CD4-positive, alpha-beta T cell treated with Interferon gamma for 1 hour (primary cell): Measurements from ENCODE around the gene TSPAN5.
A peak's percentile ranks its signal among the peaks of the same experiment; 100 is the strongest.
"Not testable (repeated sequence)": the region's sequence is repeated elsewhere in the genome, so short reads cannot be mapped to it uniquely, and the experiment has no call there.

Experiments
- DNase-seq: peaks from one replicate; pipeline ENCODE4 v3.0.0-alpha.2; 2020

Gene TSPAN5

DNA sequence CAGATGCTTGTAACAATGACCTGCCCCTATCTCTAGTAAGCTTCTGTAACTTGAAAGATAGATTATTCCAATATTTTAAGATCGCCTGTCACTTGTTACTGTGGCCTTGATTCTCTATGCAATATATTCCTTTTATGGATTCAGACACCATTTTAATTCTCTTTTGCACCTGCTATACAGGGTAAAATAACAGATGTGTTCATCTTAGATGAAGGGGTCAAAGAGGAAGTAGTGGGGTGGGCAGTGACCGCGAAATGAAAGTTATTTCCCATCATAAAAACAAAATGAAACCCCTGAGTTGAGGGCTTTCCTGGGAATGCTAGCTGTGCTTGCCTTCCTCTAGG, 175.9 kb downstream of the TSPAN5 start:
- DNase-seq = no peak

DNA sequence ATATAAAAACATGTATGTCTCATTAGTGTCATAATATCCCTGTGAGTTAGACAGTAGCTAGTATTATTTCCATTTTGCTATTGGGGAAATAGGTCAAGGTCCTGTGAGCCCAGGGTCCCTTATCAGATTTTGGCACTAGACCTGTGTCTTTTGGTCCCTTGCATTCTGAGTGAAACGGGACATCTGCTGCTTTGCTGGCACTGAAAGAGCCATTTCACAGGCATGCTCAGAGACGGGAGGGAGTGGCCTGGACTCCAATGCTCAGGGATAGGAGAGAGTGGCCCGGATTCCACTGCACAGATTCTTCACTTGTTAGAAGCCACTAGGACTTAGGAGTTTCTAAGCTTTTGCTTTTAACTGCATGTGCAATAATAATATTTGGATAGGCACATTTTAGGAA, 177.2 kb downstream of the TSPAN5 start:
- no peak for DNase-seq

DNA sequence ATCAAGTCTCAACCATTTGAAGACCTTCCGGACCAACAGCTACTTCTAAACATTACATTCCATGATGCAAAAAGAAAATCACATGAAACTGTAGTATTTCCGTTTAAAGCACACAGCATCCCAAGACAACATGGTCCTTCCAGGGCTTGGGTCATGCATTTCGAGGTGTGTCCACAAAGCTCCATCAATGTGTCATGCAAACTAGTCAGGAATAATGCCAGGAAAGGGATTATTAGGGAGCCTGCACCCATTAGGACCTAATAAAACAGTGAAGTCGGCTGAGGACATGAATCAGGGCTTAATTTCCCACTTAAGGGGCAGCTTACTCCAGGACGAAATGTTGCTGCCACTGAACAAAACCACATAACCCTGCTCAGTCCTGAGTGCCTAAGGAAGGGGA, 177.9 kb downstream of the TSPAN5 start:
- no peak for DNase-seq

GRCh38 chr4:98479590-98479989, 178.8 kb downstream of the TSPAN5 start:
- DNase-seq = not testable (repeated sequence)

DNA sequence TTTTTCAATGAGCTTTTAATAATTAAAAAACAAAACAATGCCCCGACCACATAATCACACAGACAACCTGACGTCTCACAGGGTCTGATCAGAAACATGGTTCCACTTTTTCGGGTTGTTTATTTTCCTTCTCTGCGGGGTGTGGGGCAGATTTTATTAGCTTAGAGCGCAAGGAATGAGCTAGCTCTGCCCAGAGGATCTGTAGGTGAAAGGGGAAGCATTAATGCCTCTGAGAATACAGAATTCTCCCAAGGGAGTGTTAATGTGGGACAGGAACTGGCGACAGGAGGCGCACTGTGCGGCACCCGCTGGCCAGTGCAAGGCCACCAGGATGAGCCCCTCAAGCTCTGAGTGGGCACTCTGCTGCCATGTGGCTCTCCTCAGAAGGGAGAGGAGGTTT, 181.5 kb downstream of the TSPAN5 start:
- no peak for DNase-seq

DNA sequence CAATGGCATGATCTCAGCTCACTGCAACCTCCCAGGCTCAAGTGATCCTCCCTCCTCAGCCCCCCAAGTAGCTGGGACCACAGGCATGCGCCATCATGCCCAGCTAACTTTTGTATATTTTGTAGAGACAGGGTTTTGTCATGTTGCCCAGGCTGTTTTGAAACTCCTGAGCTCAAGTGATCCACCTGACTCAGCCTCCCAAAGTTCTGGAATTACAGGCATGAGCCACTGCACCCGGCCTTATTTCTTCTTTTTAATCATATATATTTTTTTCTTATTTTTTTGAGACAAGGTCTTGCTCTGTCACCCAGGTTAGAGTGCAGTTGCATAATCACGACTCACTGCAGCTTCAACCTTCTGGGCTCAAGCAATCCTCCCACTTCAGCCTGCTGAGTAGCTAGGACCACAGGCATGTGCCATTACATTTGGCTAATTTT, 184.0 kb downstream of the TSPAN5 start:
- no peak for DNase-seq

GRCh38 chr4:98473046-98473445, 185.4 kb downstream of the TSPAN5 start:
- no peak for DNase-seq

GRCh38 chr4:98470831-98471230, 187.6 kb downstream of the TSPAN5 start:
- no peak for DNase-seq

DNA sequence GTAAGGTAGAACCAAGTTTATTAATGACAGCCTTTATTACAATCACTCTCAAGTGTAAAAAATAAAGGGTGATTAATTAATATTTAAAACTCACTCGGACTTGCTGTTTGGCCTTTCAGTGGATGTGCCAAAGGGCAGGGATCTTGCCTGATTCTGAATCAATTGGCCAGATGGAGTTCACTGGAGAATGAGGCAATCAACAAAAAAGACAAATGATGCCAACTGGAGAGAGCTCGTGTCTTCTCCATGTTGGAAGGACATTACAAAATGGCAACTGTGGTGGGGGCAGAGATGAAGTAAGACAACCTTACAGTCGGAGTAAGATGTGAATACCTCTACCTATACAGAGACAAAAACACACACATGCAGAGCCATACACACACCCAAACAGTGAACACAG, 188.0 kb downstream of the TSPAN5 start:
- DNase-seq = no peak

DNA sequence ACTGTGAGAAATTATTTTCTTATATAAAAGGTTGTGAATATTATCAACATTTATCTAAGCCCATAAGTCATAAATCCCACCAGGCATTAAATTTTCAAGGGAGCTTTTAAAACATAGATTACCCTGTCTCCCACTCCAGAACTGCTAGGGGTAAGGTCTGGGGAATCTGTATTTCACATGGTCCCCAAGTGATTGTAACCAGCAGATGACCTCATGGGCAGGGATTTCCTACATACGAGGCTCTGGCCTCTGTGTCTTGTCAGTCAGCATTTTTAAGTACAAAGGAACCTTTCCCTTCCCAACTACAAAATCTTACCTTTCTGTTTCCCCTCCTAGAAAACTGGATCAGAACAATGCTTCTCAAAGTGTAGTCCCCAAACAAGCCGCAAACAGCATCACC, 188.6 kb downstream of the TSPAN5 start:
- no peak for DNase-seq

DNA sequence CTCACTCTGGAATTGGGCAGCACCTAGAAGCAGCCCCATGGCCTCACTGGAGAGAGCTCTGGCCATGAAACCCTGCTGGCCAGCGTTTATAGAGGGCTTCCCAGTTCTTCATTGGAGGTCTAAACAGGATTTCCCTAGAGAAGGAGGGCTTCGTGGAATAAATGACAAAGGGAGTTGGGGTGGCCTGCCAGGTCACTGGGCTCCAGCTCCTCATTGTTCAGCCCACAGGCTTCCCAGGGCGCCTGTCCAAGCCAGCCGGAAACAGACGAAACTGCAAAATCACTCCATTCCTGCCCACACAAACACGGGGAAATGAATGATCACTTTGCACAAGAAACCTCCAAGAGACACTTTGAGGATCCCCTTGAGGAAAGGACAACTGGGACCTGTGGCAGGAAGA, 189.7 kb downstream of the TSPAN5 start:
- no peak for DNase-seq

- peak; percentile 66 for DNase-seq
Measured at GRCh38 chr4:98467627-98468072, 190.8 kb downstream of the TSPAN5 start.

- DNase-seq = no peak
Measured at GRCh38 chr4:98466868-98467599, 191.4 kb downstream of the TSPAN5 start.

DNA sequence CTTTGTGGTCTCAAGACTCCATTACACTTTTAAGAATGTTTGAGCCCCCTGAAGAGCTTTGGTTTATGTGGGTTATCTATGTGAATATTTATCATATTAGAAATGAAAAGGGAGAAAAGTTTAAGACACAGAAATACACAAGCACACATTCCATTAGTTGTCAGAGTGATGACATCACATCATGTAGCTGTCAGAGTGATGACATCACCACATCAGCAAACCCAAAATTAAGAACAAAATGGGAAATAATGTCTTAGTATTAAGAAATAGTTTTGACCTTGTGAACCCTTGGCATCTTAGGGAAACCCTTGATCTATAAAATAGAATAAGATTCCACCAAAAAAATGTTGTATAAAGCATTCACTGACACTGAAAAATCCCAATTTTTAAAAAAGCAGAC, 195.9 kb downstream of the TSPAN5 start:
- no peak for DNase-seq

DNA sequence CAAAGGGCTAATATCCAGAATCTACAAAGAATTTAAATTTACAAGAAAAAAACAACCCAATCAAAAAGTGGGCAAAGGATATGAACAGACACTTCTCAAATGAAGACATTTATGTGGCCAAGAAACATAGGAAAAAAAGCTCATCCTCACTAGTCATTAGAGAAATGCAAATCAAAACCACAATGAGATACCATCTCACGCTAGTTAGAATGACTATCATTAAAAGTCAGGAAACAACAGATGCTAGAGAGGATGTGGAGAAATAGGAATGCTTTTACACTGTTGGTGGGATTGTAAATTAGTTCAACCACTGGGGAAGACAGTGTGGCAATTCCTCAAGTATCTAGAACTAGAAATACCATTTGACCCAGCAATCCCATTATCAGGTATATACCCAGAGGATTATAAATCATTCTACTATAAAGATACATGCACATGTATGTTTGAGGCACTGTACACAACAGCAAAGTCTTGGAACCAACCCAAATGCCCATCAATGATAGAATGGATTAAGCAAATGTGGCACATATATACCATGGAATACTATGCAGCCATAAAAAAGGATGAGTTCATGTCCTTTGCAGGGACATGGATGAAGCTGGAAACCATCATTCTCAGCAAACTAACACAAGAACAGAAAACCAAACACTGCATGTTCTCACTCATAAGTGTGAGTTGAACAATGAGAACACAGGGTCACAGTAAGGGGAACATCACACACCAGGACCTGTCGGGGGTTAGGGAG, 197.1 kb downstream of the TSPAN5 start:
- not testable (repeated sequence) for DNase-seq

- not testable (repeated sequence) for DNase-seq
Measured at GRCh38 chr4:98457422-98457821, 201.0 kb downstream of the TSPAN5 start.

GRCh38 chr4:98452091-98452490, 206.3 kb downstream of the TSPAN5 start:
- DNase-seq = no peak

DNA sequence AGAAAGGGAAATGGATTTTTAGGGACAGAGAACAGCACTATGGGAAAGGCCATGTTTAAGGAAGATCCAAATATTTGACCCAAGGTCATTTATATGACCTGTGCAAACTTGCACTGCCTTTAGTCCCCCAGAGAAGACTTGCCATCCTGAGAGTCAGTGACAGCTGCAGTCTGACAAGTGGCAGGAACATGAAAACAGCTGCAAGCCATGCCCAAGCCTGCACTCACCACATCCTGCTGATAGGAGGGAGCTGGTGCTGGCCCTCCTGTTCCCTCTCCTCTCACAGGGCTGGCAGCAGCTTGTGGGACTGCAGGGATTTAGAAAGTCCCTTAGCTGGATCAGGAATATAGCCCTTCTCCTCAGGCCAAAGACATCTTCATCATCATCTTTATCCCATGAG, 209.5 kb downstream of the TSPAN5 start:
- DNase-seq = peak; percentile 18

DNA sequence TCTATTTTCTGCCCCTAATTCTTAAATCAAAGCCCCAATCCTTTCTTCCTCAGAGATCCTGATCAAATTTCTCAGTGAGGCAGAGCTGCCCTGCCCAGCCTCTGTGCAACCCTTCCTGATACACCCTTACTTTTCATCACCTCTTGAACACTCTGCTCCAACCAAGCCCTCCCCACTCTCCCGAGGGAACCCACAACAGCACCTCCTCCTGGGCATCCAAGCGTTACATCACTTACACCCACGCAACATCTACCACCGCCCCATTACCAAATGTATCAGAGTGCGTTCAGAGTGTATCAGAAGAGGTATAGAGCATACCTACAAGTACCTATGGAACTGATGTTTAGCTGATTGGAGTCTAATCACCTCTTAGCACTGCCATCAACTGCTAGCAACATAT, 210.8 kb downstream of the TSPAN5 start:
- DNase-seq = peak; percentile 20

DNA sequence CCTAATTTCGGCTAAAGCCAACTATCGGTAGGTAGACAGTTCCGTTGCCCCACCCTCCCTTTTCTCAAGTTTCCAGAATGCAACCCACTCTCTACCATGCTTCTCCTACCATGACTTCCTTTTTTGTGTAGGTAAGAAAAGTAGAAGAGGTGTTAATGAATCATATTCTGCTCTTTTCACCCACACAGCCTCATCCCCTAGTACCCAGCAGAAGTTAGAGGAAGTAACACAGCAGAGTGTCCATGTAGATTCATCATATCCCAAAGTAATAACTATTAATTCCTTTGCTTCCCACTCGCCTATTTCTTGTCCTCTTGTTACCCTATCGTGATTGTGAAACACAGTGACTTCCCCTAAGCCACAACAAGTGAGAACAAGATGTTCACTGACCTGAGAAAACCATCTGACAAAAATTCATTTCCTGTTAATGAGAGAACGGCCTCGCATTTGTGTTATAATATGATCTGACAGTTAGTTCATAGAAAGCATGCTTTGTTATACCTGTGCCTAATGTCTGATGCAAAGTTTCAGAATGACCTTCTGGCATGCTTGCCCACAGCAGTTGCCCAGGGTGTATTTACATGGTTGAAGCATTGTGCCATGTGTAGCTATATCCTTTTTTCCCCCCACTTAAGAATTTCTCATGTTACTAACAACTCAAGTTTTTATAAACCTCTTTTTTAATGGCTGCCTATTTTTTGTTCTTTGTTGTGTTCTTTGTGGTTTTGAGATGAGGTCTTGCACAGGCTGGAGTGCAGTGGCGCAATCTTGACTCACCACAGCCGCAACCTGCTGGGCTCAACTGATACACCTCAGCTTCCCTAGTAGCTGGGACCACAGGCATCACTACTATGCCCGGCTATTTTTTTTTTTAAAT, 211.7 kb downstream of the TSPAN5 start:
- peak; percentile 58 for DNase-seq

- no peak for DNase-seq
Measured at GRCh38 chr4:98444371-98444770, 214.0 kb downstream of the TSPAN5 start.

- no peak for DNase-seq
Measured at GRCh38 chr4:98434816-98435215, 223.6 kb downstream of the TSPAN5 start.

DNA sequence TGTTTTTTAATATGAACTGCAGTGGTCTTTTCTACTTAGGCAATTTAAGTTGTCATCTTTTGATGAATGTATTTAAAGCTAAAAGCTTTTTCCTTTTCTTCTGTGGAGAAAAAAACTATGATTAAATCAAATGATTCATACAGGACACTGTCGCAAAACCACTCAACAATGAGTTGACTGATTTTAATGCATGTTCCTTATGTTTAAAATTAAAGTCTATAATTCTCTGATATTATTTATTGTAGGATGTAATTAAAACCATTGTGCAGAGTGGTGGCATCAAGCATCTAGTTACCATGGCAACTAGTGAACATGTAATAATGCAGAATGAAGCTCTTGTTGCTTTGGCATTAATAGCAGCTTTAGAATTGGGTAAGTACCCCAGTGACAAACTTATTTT, 224.7 kb downstream of the TSPAN5 start:
- DNase-seq = no peak
